ENCODE results near the gene PCDHGA12.

PCDHGA12 gene

DNA sequence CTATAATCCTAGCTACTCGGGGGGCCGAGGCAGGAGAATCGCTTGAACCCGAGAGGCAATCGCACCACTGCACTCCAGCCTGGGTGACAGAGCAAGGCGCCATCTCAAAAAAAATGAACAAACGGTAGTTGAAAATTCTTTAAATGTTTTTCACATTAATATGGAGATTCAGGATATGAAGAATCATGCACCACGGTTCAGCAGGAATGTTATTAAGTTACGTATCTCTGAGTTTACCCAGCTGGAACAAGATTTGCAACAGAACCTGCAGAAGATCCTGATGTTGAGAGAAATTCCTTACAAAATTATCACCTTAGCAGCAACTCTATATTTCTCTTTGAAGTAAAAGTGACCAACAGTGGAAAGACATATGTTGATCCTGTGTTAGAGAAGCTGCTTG lies 10.0 kb downstream of the PCDHGA12 start:
- no peak overlapping the region for H3K4me3 ChIP-seq
- no peak overlapping the region for H3K27ac ChIP-seq
- TF ChIP-seq, protein P1, sequence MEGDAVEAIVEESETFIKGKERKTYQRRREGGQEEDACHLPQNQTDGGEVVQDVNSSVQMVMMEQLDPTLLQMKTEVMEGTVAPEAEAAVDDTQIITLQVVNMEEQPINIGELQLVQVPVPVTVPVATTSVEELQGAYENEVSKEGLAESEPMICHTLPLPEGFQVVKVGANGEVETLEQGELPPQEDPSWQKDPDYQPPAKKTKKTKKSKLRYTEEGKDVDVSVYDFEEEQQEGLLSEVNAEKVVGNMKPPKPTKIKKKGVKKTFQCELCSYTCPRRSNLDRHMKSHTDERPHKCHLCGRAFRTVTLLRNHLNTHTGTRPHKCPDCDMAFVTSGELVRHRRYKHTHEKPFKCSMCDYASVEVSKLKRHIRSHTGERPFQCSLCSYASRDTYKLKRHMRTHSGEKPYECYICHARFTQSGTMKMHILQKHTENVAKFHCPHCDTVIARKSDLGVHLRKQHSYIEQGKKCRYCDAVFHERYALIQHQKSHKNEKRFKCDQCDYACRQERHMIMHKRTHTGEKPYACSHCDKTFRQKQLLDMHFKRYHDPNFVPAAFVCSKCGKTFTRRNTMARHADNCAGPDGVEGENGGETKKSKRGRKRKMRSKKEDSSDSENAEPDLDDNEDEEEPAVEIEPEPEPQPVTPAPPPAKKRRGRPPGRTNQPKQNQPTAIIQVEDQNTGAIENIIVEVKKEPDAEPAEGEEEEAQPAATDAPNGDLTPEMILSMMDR (IDR thresholded peaks at IDR 0.05), result no peak
- DNase-seq (ENCODE audit: low spot score), result no peak

DNA sequence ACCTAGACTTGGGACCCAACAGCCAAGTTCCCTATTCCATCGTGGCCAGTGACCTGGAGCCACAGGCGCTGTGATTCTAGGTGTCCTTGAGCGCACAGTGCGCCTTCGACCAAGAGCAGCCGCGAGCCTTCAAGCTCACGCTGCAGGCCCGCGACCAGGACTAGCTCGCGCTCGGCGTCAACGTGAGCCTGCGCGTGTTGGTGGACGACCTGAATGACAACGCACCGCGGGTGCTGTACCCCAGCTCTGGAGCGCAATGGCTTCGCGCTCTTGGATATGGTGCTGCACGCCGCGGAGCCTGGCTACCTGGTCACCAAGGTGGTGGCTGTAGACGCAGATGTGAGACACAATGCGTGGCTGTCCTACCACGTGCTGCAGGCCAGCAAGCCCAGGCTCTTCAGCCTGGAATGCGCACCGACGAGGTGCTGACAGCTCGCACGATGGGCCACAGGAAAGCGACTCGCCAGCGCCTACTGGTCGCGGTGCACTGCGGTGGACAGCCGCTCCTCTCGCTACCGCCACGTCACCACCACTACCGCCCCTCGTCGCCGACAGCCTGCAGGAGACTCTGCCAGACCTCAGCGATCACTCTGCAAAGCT lies 11.4 kb downstream of the PCDHGA12 start:
- no peak for DNase-seq (ENCODE audit: low spot score)
- Histone ChIP-seq H3K4me3 (no peak overlapping the region), H3K27ac (no peak overlapping the region)
- TF ChIP-seq, protein P1 (IDR thresholded peaks at IDR 0.05), result no peak

DNA sequence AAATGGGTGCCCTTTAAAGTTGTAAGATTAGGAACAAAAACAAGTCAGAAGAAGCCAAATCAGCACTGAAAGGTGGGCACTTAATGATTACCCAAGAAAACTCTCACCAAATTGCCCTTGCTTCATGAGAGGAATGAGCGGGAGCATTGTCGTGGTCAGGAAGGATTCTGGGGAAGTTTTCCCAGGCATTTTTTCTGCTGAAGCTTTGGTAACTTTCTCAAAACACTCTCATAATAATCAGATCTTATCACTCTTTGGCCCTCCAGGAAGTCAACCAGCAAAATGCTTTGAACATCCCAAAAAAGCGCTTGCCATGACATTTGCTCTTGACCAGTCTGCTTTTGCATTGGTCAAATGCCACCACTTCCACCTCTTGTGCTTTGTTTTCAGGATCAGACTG lies 35.0 kb downstream of the PCDHGA12 start:
- no peak overlapping the region for H3K4me3 ChIP-seq
- no peak for DNase-seq (ENCODE audit: low spot score)
- TF ChIP-seq, protein P1 (IDR thresholded peaks at IDR 0.05), result no peak
- H3K27ac ChIP-seq, result no peak overlapping the region

DNA sequence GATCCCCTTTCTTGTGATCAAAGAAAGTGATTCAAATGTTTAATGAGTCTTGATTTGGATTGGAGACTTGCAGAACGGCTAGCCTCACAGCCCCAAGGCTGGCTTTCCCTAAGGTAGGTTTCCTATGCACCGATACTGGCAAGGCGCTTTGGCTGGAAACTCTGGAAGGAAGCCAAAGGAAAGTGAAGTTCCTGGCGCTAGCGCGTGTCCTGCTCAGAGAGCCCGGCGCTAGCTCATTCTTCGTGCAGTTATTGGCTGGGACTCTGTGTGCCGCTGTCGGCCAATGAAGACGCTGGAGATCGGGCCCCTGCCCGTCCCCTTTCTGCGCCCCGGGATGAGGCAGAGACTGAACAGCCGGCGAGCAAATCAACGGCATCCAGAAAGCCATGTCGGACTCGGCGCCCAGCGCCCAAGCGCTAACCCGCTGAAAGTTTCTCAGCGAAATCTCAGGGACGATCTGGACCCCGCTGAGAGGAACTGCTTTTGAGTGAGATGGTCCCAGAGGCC lies 45.4 kb downstream of the PCDHGA12 start, which contains the start of gene PCDHGC3:
Gene PCDHGC3 (plus strand): TSS at position 342 of the 507 bp plus-strand sequence. CDS start 151 bp downstream, at position 493.
- TF ChIP-seq, protein P1 (IDR thresholded peaks at IDR 0.05), result no peak
- peak within 1 kb of the TSS; percentile 76 to 96 for H3K27ac ChIP-seq
- peak; percentile 95 for DNase-seq (ENCODE audit: low spot score)

DNA sequence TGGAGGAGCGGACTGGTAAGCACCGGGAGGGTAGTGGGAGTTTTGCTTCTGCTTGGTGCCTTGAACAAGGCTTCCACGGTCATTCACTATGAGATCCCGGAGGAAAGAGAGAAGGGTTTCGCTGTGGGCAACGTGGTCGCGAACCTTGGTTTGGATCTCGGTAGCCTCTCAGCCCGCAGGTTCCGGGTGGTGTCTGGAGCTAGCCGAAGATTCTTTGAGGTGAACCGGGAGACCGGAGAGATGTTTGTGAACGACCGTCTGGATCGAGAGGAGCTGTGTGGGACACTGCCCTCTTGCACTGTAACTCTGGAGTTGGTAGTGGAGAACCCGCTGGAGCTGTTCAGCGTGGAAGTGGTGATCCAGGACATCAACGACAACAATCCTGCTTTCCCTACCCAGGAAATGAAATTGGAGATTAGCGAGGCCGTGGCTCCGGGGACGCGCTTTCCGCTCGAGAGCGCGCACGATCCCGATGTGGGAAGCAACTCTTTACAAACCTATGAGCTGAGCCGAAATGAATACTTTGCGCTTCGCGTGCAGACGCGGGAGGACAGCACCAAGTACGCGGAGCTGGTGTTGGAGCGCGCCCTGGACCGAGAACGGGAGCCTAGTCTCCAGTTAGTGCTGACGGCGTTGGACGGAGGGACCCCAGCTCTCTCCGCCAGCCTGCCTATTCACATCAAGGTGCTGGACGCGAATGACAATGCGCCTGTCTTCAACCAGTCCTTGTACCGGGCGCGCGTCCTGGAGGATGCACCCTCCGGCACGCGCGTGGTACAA lies 46.0 kb downstream of the PCDHGA12 start:
- H3K27ac ChIP-seq, result peak overlapping the region; percentile 76 to 96
- H3K4me3 ChIP-seq, result peak overlapping the region; percentile 88
- no peak for DNase-seq (ENCODE audit: low spot score)
- TF ChIP-seq, protein P1 (IDR thresholded peaks at IDR 0.05), result no peak

More for the DNA sequence above, 45.4 kb downstream of the PCDHGA12 start, which contains the start of gene PCDHGC3:
- H3K4me3 ChIP-seq, result peak within 1 kb of the TSS; percentile 88

DNA sequence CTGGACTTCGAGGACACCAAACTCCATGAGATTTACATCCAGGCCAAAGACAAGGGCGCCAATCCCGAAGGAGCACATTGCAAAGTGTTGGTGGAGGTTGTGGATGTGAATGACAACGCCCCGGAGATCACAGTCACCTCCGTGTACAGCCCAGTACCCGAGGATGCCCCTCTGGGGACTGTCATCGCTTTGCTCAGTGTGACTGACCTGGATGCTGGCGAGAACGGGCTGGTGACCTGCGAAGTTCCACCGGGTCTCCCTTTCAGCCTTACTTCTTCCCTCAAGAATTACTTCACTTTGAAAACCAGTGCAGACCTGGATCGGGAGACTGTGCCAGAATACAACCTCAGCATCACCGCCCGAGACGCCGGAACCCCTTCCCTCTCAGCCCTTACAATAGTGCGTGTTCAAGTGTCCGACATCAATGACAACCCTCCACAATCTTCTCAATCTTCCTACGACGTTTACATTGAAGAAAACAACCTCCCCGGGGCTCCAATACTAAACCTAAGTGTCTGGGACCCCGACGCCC lies 46.8 kb downstream of the PCDHGA12 start:
- H3K4me3 ChIP-seq, result peak overlapping the region; percentile 88
- peak overlapping the region; percentile 76 to 96 for H3K27ac ChIP-seq
- TF ChIP-seq, protein P1 (IDR thresholded peaks at IDR 0.05), result no peak
- DNase-seq (ENCODE audit: low spot score), result no peak

All from coronary artery (tissue), 2 donors.